GM12878 (cell line): Measurements from ENCODE around the gene FOXB2. TPM values are rescaled to one million over a fixed set of nuclear protein-coding genes. Genes with fewer than 3 reads are reported as not detected.

ENCODE experiments used
- ATAC-seq: fragments of 200-7000 bp; cut with Tn5 transposase; 3 replicates; pipeline ENCODE4 v1.9.1; 2020; ENCODE audit warnings: mild to moderate bottlenecking, moderate library complexity
- BruUV-seq: library from RNA; stranded (reverse); fragments of 400-500 nt; replicated peaks from 2 replicates; lab custom pipeline; 2021; lab: Mats Ljungman, UMichigan
- CTCF ChIA-PET: fragments of 300-600 bp; sonication (Branson Sonifier 250); formaldehyde crosslinking; extraction: SDS; loops from one replicate; lab custom pipeline; 2021; ENCODE audit warnings: inconsistent platforms; lab: Yijun Ruan, JAX
- POLR2A ChIA-PET: fragments of 350-600 bp; formaldehyde crosslinking; extraction: SDS; loops from one replicate; lab custom pipeline; 2021; ENCODE audit warnings: inconsistent platforms; lab: Charles Lee
- RAD21 ChIA-PET: fragments of 300-600 bp; sonication (Branson Sonifier 250); formaldehyde crosslinking; loops from one replicate; lab custom pipeline; 2023; ENCODE audit warnings: antibody characterized with exemption; ENCODE audit not compliant: unreplicated experiment; lab: Charles Lee
- SMC1A ChIA-PET: fragments of 300-600 bp; sonication (Branson Sonifier 250); formaldehyde crosslinking; loops from one replicate; lab custom pipeline; 2023; ENCODE audit not compliant: unreplicated experiment, uncharacterized antibody; lab: Charles Lee
- DNase-seq: peaks from one replicate; pipeline ENCODE4 v3.0.0-alpha.2; 2011; ENCODE audit warnings: low read depth, low spot score
- FAIRE-seq: peaks from 3 replicates; lab custom pipeline; 2011; peaks lifted over from hg19 to GRCh38; lab: Jason Lieb, UNC
- H2AFZ ChIP-seq: 2 replicates; pipeline ENCODE4 v1.6.0; 2011; ENCODE audit warnings: low read depth, low read length, control low read depth; ENCODE audit not compliant: control insufficient read depth
- H3K27ac ChIP-seq: 2 replicates; pipeline ENCODE4 v1.5.1; 2011; ENCODE audit warnings: control low read depth; ENCODE audit not compliant: control insufficient read depth, insufficient read depth
- H3K27me3 ChIP-seq, 2 experiments: replicated peaks in 1 of 2; 2 replicates each; pipeline versions ENCODE4 v1.6.0 to v1.6.1; 2011; ENCODE audit warnings: low read length in 1 of 2; ENCODE audit not compliant: control insufficient read depth in 2 of 2, insufficient read depth in 2 of 2
- H3K36me3 ChIP-seq, 2 experiments: 2 replicates each; pipeline ENCODE4 v1.5.1; 2011; ENCODE audit warnings: low read length in 1 of 2; ENCODE audit not compliant: control insufficient read depth in 2 of 2, insufficient read depth in 2 of 2
- H3K4me1 ChIP-seq: 2 replicates; pipeline ENCODE4 v1.6.1; 2011; ENCODE audit warnings: mild to moderate bottlenecking, low read length, moderate library complexity, mixed read lengths; ENCODE audit not compliant: control insufficient read depth, insufficient read depth
- H3K4me2 ChIP-seq: 2 replicates; pipeline ENCODE4 v1.6.0; 2011; ENCODE audit warnings: control low read depth; ENCODE audit not compliant: control insufficient read depth, insufficient read depth
- H3K4me3 ChIP-seq: fragments of 200-600 bp; sonication (generic); 2 replicates; pipeline ENCODE4 v1.5.1; 2016
- H3K79me2 ChIP-seq: 2 replicates; pipeline ENCODE4 v1.6.0; 2011; ENCODE audit warnings: low read length; ENCODE audit not compliant: control insufficient read depth, insufficient read depth
- H3K9ac ChIP-seq: 2 replicates; pipeline ENCODE4 v1.8.0; 2011; ENCODE audit warnings: low read length, control low read depth, mixed read lengths; ENCODE audit not compliant: control insufficient read depth, insufficient read depth
- H3K9me3 ChIP-seq: replicated peaks from 3 replicates; pipeline ENCODE4 v1.5.1; 2011; ENCODE audit warnings: mild to moderate bottlenecking, low read length; ENCODE audit not compliant: control insufficient read depth, insufficient read depth
- H4K20me1 ChIP-seq: 2 replicates; pipeline ENCODE4 v1.6.0; 2011; ENCODE audit not compliant: control insufficient read depth, insufficient read depth
- RAD21 ChIP-seq: IDR thresholded peaks from 2 replicates; pipeline ENCODE4 v1.6.1; 2011; ENCODE audit warnings: mild to moderate bottlenecking, low read depth, low read length, moderate library complexity; ENCODE audit not compliant: insufficient read depth
- RFX5 ChIP-seq: IDR thresholded peaks from 2 replicates; pipeline ENCODE4 v1.6.1; 2011; ENCODE audit warnings: low read depth, low read length, improper control_type of control experiment
- SMC3 ChIP-seq: IDR thresholded peaks from 2 replicates; pipeline ENCODE4 v1.6.1; 2011; ENCODE audit warnings: low read length, improper control_type of control experiment, borderline replicate concordance
- WGBS: methylation state at CpG from one replicate; pipeline ENCODE4 v1.1.6; 2016; ENCODE audit warnings: low lambda C conversion rate; ENCODE audit not compliant: insufficient replicate concordance, insufficient coverage; ENCODE audit errors: missing lambda C conversion rate; 5-methylcytosine and 5-hydroxymethylcytosine counted together
- in situ Hi-C: fragments of 300-500 bp; cut with MboI; formaldehyde crosslinking; loops from 9 replicates; pipeline ENCODE4 v1.14.3; 2018; ENCODE audit warnings: mixed read lengths
- intact Hi-C: fragments of 100-400 bp; cut with micrococcal nuclease; formaldehyde crosslinking; loops from one replicate; pipeline ENCODE4 v1.14.2; 2022; ENCODE audit not compliant: unreplicated experiment
- polyA plus RNA-seq, 11 experiments: library from polyadenylated mRNA; depleted of rRNA in 4 of 11; unstranded in 6 of 11; stranded (reverse) in 5 of 11; fragments of >200 nt; fragmentation: Nextera tagmentation in 4 of 11; fragmentation: Illumina TruSeq in 1 of 11; extraction: Ambion mirVana in 4 of 11; extraction: Trizol in 1 of 11; gene quantifications; 1 replicate in 1 of 11; 2 replicates in 10 of 11; pipeline versions ENCODE4 v1.2.1 to v1.2.3, GENCODE V29; 2011 to 2016; ENCODE audit warnings: inconsistent platforms in 2 of 11, missing spikeins in 2 of 11, low read depth in 1 of 11
- total RNA-seq, 4 experiments: library from RNA; depleted of rRNA in 3 of 4; stranded (reverse); fragments of >200 nt in 3 of 4; fragmentation: Illumina TruSeq in 1 of 4; extraction: Trizol in 1 of 4; gene quantifications; 2 replicates each; pipeline versions ENCODE4 v1.2.1 to v1.2.3, GENCODE V29; 2013 to 2021
- TF ChIP-seq, protein P1 (sequence below), 3 experiments: IDR thresholded peaks in 2 of 3; conservative IDR thresholded peaks in 1 of 3; 2 replicates each; pipeline ENCODE4 v1.5.1; 2011; ENCODE audit warnings: low read depth in 3 of 3, low read length in 3 of 3, mild to moderate bottlenecking in 3 of 3, control low read depth in 2 of 3, moderate library complexity in 2 of 3, inconsistent platforms in 1 of 3, mixed read lengths in 1 of 3; ENCODE audit not compliant: control insufficient read depth in 2 of 3, insufficient read depth in 1 of 3; ENCODE audit errors: extremely low read depth in 1 of 3
- TF ChIP-seq, protein P2 (sequence below): fragments of 150-350 bp; IDR thresholded peaks from 2 replicates; pipeline ENCODE4 v1.6.1; 2016; ENCODE audit warnings: low read depth, low read length
- TF ChIP-seq, protein P3 (sequence below): IDR thresholded peaks from 2 replicates; pipeline ENCODE4 v1.6.1; 2011; ENCODE audit warnings: mild to moderate bottlenecking, low read depth, low read length, moderate library complexity; ENCODE audit not compliant: insufficient replicate concordance
- TF ChIP-seq, protein P4 (sequence below): fragments of 450-650 bp; IDR thresholded peaks from 2 replicates; pipeline ENCODE4 v1.6.1; 2016; ENCODE audit warnings: mild to moderate bottlenecking
- TF ChIP-seq, protein P5 (sequence below): fragments of 450-650 bp; IDR thresholded peaks from 2 replicates; pipeline ENCODE4 v1.6.1; 2018; ENCODE audit warnings: borderline replicate concordance, mild to moderate bottlenecking; ENCODE audit not compliant: partially characterized antibody

FOXB2 gene
- total and polyA plus RNA-seq, 10 of the 15 experiments (the other 5 are each of a cell fraction or from before 2014, with no cell fraction given), result not detected

DNA sequence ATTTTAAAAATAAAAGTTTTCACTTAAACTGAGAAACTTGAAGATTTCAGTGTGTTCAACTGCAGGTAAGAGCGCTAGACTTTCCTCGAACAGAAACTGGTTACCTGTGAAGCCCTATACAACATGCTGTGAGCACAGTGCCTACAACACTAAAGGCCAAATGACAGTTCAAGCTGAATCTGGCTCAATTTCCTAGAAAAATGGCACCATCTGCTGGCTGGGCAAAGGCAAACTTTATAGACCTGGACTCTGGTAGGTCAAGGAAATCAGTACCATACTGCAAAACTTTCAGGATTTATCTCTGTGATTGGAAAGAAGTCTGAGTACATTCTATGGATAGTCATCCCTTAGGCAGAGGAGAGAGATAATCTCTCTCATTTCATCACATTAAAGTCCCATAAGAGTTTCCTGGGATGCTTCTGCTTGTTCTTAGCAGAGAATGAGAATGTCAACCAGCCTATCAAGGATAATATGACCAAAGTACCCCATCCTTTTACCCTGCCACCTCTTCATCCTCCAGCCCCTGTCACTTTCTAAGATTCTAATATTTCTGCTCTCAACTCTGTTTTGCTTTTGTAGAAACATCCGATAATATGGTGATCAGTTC is 31.8 kb upstream of the FOXB2 start:
- in situ Hi-C loops, result loop anchor here (10.0 kb wide), 1 partner anchor 183 kb away; no protein-coding TSS in a partner anchor
- intact Hi-C loops, result loop anchor here (1.0 to 5.0 kb wide), 3 partner anchors 100 to 230 kb away; no protein-coding TSS in a partner anchor
- TF ChIP-seq RAD21 (peak; percentile 81), SMC3 (peak; percentile 87; the same call in 1 of the 2 replicates), RFX5 (no peak)
- TF ChIP-seq, protein P1, sequence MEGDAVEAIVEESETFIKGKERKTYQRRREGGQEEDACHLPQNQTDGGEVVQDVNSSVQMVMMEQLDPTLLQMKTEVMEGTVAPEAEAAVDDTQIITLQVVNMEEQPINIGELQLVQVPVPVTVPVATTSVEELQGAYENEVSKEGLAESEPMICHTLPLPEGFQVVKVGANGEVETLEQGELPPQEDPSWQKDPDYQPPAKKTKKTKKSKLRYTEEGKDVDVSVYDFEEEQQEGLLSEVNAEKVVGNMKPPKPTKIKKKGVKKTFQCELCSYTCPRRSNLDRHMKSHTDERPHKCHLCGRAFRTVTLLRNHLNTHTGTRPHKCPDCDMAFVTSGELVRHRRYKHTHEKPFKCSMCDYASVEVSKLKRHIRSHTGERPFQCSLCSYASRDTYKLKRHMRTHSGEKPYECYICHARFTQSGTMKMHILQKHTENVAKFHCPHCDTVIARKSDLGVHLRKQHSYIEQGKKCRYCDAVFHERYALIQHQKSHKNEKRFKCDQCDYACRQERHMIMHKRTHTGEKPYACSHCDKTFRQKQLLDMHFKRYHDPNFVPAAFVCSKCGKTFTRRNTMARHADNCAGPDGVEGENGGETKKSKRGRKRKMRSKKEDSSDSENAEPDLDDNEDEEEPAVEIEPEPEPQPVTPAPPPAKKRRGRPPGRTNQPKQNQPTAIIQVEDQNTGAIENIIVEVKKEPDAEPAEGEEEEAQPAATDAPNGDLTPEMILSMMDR (IDR thresholded peaks at IDR 0.05 in 2 of 3, conservative IDR thresholded peaks at IDR 0.05 in 1 of 3; ENCODE audit: control insufficient read depth in 2 of 3, extremely low read depth in 1 of 3, insufficient read depth in 1 of 3, low read depth in 3 of 3, low read length in 3 of 3), result peak; percentile 43 to 67 (median 50); a peak in 5 of 6 replicates
- TF ChIP-seq, protein P2, sequence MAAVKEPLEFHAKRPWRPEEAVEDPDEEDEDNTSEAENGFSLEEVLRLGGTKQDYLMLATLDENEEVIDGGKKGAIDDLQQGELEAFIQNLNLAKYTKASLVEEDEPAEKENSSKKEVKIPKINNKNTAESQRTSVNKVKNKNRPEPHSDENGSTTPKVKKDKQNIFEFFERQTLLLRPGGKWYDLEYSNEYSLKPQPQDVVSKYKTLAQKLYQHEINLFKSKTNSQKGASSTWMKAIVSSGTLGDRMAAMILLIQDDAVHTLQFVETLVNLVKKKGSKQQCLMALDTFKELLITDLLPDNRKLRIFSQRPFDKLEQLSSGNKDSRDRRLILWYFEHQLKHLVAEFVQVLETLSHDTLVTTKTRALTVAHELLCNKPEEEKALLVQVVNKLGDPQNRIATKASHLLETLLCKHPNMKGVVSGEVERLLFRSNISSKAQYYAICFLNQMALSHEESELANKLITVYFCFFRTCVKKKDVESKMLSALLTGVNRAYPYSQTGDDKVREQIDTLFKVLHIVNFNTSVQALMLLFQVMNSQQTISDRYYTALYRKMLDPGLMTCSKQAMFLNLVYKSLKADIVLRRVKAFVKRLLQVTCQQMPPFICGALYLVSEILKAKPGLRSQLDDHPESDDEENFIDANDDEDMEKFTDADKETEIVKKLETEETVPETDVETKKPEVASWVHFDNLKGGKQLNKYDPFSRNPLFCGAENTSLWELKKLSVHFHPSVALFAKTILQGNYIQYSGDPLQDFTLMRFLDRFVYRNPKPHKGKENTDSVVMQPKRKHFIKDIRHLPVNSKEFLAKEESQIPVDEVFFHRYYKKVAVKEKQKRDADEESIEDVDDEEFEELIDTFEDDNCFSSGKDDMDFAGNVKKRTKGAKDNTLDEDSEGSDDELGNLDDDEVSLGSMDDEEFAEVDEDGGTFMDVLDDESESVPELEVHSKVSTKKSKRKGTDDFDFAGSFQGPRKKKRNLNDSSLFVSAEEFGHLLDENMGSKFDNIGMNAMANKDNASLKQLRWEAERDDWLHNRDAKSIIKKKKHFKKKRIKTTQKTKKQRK, result no peak
- TF ChIP-seq, protein P3, sequence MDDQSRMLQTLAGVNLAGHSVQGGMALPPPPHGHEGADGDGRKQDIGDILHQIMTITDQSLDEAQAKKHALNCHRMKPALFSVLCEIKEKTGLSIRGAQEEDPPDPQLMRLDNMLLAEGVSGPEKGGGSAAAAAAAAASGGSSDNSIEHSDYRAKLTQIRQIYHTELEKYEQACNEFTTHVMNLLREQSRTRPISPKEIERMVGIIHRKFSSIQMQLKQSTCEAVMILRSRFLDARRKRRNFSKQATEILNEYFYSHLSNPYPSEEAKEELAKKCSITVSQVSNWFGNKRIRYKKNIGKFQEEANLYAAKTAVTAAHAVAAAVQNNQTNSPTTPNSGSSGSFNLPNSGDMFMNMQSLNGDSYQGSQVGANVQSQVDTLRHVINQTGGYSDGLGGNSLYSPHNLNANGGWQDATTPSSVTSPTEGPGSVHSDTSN, result no peak
- TF ChIP-seq, protein P4, sequence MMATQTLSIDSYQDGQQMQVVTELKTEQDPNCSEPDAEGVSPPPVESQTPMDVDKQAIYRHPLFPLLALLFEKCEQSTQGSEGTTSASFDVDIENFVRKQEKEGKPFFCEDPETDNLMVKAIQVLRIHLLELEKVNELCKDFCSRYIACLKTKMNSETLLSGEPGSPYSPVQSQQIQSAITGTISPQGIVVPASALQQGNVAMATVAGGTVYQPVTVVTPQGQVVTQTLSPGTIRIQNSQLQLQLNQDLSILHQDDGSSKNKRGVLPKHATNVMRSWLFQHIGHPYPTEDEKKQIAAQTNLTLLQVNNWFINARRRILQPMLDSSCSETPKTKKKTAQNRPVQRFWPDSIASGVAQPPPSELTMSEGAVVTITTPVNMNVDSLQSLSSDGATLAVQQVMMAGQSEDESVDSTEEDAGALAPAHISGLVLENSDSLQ, result no peak
- TF ChIP-seq, protein P5, sequence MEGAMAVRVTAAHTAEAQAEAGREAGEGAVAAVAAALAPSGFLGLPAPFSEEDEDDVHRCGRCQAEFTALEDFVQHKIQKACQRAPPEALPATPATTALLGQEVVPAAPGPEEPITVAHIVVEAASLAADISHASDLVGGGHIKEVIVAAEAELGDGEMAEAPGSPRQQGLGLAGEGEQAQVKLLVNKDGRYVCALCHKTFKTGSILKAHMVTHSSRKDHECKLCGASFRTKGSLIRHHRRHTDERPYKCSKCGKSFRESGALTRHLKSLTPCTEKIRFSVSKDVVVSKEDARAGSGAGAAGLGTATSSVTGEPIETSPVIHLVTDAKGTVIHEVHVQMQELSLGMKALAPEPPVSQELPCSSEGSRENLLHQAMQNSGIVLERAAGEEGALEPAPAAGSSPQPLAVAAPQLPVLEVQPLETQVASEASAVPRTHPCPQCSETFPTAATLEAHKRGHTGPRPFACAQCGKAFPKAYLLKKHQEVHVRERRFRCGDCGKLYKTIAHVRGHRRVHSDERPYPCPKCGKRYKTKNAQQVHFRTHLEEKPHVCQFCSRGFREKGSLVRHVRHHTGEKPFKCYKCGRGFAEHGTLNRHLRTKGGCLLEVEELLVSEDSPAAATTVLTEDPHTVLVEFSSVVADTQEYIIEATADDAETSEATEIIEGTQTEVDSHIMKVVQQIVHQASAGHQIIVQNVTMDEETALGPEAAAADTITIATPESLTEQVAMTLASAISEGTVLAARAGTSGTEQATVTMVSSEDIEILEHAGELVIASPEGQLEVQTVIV, result no peak

More for the DNA sequence above, 31.8 kb upstream of the FOXB2 start:
- Histone ChIP-seq H2AFZ (no peak overlapping the region), H3K4me3 (no peak overlapping the region), H3K27me3 (no peaks in the 10 kb centered on the region; a peak in 1 of 4 replicates), H3K9ac (no peak overlapping the region), H3K4me2 (no peak overlapping the region), H3K36me3 (no peaks in the 10 kb centered on the region), H3K79me2 (no peaks in the 10 kb centered on the region), H3K4me1 (no peaks in the 10 kb centered on the region), H3K27ac (no peak overlapping the region), H3K9me3 (no peaks in the 10 kb centered on the region), H4K20me1 (no peaks in the 10 kb centered on the region)
- WGBS, result 49% methylated on average over 3 of the region's 3 CpGs
- DNase-seq (peak; percentile 5), ATAC-seq (peak; percentile 87), FAIRE-seq (no peak)
- RAD21 ChIA-PET, result interaction anchor here (2.1 kb wide), 1 partner anchor 177 kb away, joined by 9 read pairs; no protein-coding TSS in a partner anchor
- POLR2A ChIA-PET, result no interaction called here
- BruUV-seq, result no TSS peak
- CTCF ChIA-PET, result interaction anchor here (1.0 to 1.7 kb wide), 6 partner anchors 9 to 230 kb away, joined by 3 to 11 read pairs (median 6); no protein-coding TSS in a partner anchor
- SMC1A ChIA-PET, result interaction anchor here (1.3 to 1.4 kb wide), 2 partner anchors 175 to 178 kb away, joined by 8 to 10 read pairs; no protein-coding TSS in a partner anchor
